ENCODE data around the gene AURKAIP1.

- TF ChIP-seq POLR2A (IDR thresholded peaks at IDR 0.05) (no peak), CTCF (IDR thresholded peaks at IDR 0.05) (no peak)
Measured at GRCh38 chr1:1398677-1399186, 23.7 kb upstream of the AURKAIP1 start.

Data from Peyer's patch (tissue), 4 donors.